ENCODE measurements around the gene RCN2. TPM values are rescaled to one million over a fixed set of nuclear protein-coding genes. Genes with fewer than 3 reads are reported as not detected.
A peak's percentile ranks its signal among the peaks of the same experiment; 100 is the strongest.

RCN2 gene
- total RNA-seq, 2 experiments from 2014 or later = 21.8 to 21.9 TPM

GRCh38 chr15:76986743-76987142 is 55.2 kb downstream of the RCN2 start:
- CTCF ChIA-PET = interaction anchor here (0.9 to 5.0 kb wide), 5 partner anchors 9 to 37 kb away, joined by 3 to 38 read pairs (median 4); no protein-coding TSS in a partner anchor
- H3K4me1 Mint-ChIP-seq (ENCODE audit: low read depth) = peaks cover 44% of the 10 kb centered on the region

GRCh38 chr15:76987276-76987675 is 55.7 kb downstream of the RCN2 start:
- intact Hi-C loops (cut with micrococcal nuclease) = loop anchor here (5.0 kb wide), 1 partner anchor 35 kb away; no protein-coding TSS in a partner anchor
- peaks cover 43% of the 10 kb centered on the region for H3K4me1 Mint-ChIP-seq (ENCODE audit: low read depth)
- POLR2A ChIA-PET = interaction anchor here (1.2 to 3.2 kb wide), 7 partner anchors 8 to 57 kb away, joined by 4 to 17 read pairs (median 9); partner anchors contain the start of gene PSTPIP1

More at GRCh38 chr15:76986743-76987142, 55.2 kb downstream of the RCN2 start:
- Mint-ChIP-seq H3K4me3 (no peak overlapping the region), H3K27me3 (no peaks in the 10 kb centered on the region), H3K36me3 (ENCODE audit: low read depth) (no peaks in the 10 kb centered on the region), H3K27ac (peak overlapping the region; percentile 100), H3K9me3 (no peaks in the 10 kb centered on the region)
- POLR2A ChIA-PET = interaction anchor here (1.2 to 3.2 kb wide), 5 partner anchors 8 to 58 kb away, joined by 4 to 17 read pairs (median 9); partner anchors contain the start of gene PSTPIP1
- no peak for ATAC-seq
- TF ChIP-seq CTCF (IDR thresholded peaks at IDR 0.05) = no peak
- DNase-seq = no peak
- intact Hi-C loops (cut with micrococcal nuclease) = loop anchor here (5.0 kb wide), 1 partner anchor 36 kb away; no protein-coding TSS in a partner anchor

GRCh38 chr15:76987896-76988860 is 56.6 kb downstream of the RCN2 start:
- intact Hi-C loops (cut with micrococcal nuclease) = loop anchor here (5.0 kb wide), 1 partner anchor 34 kb away; no protein-coding TSS in a partner anchor
- TF ChIP-seq CTCF (IDR thresholded peaks at IDR 0.05) = no peak
- DNase-seq = peak; percentile 91
- Mint-ChIP-seq H3K27ac (peak overlapping the region; percentile 100), H3K27me3 (no peaks in the 10 kb centered on the region), H3K4me3 (peak overlapping the region; percentile 59), H3K36me3 (ENCODE audit: low read depth) (no peaks in the 10 kb centered on the region), H3K9me3 (no peaks in the 10 kb centered on the region), H3K4me1 (ENCODE audit: low read depth) (peaks cover 49% of the 10 kb centered on the region)
- POLR2A ChIA-PET = interaction anchor here (1.1 to 3.2 kb wide), 12 partner anchors 9 to 83 kb away, joined by 3 to 17 read pairs (median 6); partner anchors contain the start of gene SCAPER
- CTCF ChIA-PET = interaction anchor here (0.6 to 5.0 kb wide), 12 partner anchors 8 to 35 kb away, joined by 3 to 38 read pairs (median 4); no protein-coding TSS in a partner anchor
- ATAC-seq = peak; percentile 89

More at GRCh38 chr15:76987276-76987675, 55.7 kb downstream of the RCN2 start:
- no peaks in the 10 kb centered on the region for H3K9me3 Mint-ChIP-seq
- ATAC-seq (no peak), DNase-seq (no peak)
- H3K36me3 Mint-ChIP-seq (ENCODE audit: low read depth) = no peaks in the 10 kb centered on the region
- CTCF ChIA-PET = interaction anchor here (0.6 to 5.0 kb wide), 9 partner anchors 9 to 36 kb away, joined by 3 to 38 read pairs (median 3); no protein-coding TSS in a partner anchor
- peak overlapping the region; percentile 100 for H3K27ac Mint-ChIP-seq
- no peak for TF ChIP-seq CTCF (IDR thresholded peaks at IDR 0.05)
- no peaks in the 10 kb centered on the region for H3K27me3 Mint-ChIP-seq
- no peak overlapping the region for H3K4me3 Mint-ChIP-seq

GRCh38 chr15:76988867-76989780 is 57.6 kb downstream of the RCN2 start:
- peak overlapping the region; percentile 100 for H3K27ac Mint-ChIP-seq
- TF ChIP-seq CTCF (IDR thresholded peaks at IDR 0.05) = no peak
- H3K36me3 Mint-ChIP-seq (ENCODE audit: low read depth) = no peaks in the 10 kb centered on the region
- CTCF ChIA-PET = interaction anchor here (0.8 to 5.0 kb wide), 9 partner anchors 9 to 34 kb away, joined by 3 to 38 read pairs (median 6); no protein-coding TSS in a partner anchor
- H3K27me3 Mint-ChIP-seq = no peaks in the 10 kb centered on the region
- intact Hi-C loops (cut with micrococcal nuclease) = loop anchor here (5.0 kb wide), 1 partner anchor 33 kb away; no protein-coding TSS in a partner anchor
- ATAC-seq = no peak
- H3K9me3 Mint-ChIP-seq = no peaks in the 10 kb centered on the region
- H3K4me3 Mint-ChIP-seq = peak overlapping the region; percentile 59
- H3K4me1 Mint-ChIP-seq (ENCODE audit: low read depth) = peaks cover 58% of the 10 kb centered on the region
- DNase-seq = no peak
- POLR2A ChIA-PET = interaction anchor here (1.1 to 3.2 kb wide), 11 partner anchors 9 to 71 kb away, joined by 3 to 17 read pairs (median 6); no protein-coding TSS in a partner anchor

All from activated CD8-positive, alpha-beta T cell treated with anti-CD3 and anti-CD28 coated beads for 36 hours (primary cell).